Stimulated activated naive CD8-positive, alpha-beta T cell treated with anti-CD3 and anti-CD28 coated beads, Interleukin-15, Interleukin-2, amounts not matched to agents 100 U/mL and 50 U/mL, for 24 hours (primary cell): Measurements from ENCODE around the gene EXOC4.

Experiments
- ATAC-seq: fragments of 150-1000 bp; cut with Tn5 transposase; one replicate; pipeline ENCODE4 v1.10.0; 2021
- DNase-seq: peaks from one replicate; pipeline ENCODE4 v3.0.0; 2021

Gene EXOC4

DNA sequence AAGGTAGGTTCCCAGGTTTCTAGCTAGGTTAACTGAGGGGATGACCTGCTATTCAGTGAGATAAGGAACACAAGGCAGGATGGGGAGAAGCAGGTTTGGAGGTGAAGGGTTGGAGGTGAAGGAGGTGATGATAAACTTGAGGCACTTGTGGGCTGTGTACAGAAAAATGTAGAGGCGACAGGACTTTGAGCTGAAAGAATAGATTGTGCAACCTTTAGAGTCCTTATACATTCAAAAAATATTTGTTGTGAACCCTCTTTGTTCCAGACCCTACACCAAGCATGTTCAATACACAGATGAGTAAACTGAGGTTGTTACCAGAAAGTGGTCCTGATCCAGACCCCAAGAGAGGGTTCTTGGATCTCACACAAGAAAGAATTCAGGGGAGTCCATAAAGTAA is 828.8 kb downstream of the EXOC4 start:
- ATAC-seq (no peak), DNase-seq (no peak)

DNA sequence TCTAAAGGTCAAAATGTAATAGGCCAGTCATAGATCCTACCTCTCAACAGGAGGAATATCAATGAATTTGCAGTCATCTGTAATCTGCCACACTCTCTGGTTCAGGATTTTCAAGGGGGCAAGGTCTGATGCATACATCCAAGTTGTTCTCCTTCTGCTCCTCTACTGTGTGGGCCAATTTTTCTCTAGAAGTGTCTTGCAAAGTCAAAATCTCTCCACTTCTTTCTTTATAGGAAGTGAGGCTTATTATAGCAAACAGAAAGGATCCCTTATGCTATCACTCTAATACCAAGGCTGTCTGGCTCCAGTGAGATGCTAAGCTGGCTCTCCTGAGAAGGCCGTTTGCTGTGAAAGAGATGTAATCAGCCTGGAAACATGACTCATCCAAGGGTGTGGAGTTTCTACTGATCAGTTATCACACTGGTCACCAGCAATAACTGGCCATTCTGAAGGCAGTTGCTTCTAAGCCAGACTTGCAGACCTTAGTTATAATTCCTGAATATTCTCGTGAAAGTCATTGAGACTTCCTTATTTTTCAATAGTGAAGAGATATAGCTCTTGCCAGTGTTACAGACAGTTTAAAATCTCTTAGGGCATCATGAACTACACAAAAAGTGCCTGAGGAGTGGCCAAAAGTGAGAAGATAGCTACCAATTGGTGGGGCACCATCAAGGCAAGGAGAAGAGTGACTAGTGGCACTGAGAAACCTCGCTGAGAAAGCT is 831.0 kb downstream of the EXOC4 start:
- DNase-seq (no peak), ATAC-seq (no peak)

DNA sequence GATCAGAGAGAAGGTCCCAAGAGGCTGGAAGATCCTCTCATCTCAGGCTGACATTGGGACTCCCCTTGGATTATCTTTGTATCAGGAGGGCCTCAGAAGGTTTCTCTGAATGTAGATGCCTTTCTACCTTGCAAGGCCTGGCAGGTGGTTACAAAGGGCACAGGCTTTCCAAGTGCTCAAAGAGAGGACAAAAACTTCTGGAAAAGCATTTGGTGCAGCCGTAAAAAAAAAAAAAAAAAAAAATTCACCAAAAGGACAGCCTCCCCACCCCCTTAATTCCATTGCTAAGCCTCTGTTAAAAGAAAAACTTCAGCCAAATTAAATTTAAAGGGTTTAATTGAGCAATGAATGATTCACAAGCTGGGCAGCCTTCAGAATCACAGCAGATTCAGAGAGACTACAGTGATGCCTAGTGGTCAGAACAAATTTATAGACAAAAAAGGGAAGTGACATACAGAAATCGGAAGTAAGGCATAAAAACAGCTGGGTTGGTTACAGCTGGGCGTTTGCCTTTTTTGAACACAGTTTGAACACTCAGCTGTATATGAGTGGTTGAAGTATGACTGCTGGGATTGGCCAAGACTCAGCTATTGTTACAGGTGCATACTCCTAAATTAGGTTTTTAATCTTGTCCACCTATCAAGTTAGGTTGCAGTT is 831.7 kb downstream of the EXOC4 start:
- no peak for DNase-seq
- ATAC-seq = no peak

DNA sequence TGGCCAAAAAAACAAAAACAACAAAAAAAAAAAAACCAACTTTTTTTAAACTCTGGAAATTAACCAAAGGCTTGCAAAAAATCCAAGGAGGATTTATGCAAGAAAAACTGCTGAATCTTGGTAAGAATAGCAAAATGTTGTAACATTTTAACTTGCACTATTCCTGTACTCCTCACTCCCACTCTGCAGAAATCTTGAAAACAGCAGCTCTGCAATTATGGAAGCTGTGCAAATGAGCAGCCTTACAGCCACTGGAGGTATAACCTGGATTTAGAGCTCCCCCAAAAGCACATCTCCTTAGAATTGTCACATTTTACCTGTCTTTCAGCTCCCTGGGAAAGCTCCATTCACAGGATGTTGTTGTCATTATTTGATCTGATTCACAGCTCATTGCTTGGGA is 832.4 kb downstream of the EXOC4 start:
- DNase-seq (no peak), ATAC-seq (no peak)

DNA sequence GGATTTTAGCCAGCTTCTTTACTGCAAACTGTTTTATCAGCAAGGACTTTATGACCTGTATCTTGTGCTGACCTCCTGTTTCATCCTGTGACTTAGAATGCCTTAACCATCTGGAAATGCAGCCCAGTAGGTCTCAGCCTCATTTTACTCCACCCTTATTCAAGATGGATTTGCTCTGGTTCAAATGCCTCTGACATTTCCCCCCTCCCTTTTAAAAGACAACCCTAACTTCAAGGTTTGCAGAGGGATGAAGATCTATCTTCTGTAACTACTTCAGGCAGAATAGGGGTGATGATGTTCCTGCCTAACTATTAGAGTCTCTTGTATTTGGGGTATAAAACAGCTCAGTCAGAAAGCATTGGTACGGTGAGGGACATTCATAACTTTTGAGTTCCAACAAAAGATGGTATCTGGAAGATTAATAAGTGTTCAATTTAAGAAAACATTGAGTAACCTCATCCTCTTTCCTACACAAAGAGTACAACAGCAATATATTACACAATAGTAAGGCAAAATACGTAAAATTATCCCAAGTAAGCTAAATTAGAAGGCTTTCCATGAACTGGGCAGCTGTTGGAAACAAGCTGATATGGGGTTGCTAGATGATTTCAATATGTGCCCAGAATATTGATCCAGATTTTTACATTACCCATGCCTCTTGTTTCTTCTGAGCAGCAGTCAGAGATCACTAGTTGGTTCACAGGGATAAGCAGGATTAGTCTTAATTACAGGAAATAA is 834.3 kb downstream of the EXOC4 start:
- DNase-seq (no peak), ATAC-seq (no peak)

DNA sequence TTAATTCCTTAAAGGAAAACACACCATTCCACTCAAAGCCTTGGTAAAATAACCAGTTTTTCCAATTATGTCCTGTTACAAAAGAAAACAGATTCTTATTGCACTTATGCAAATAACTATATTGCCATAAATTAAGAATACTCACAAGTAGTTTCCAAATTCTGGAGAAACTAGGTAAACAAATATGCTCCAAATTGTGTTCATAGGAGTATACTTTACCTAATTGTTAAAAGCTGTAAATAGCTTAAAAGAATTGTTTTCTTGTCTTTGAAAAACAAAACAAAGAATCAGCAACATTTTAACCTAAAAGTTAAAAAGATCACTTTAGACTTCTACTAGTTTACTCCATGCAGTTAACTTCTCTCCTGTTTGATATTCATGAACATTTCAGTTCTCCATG is 835.3 kb downstream of the EXOC4 start:
- ATAC-seq = no peak
- no peak for DNase-seq

DNA sequence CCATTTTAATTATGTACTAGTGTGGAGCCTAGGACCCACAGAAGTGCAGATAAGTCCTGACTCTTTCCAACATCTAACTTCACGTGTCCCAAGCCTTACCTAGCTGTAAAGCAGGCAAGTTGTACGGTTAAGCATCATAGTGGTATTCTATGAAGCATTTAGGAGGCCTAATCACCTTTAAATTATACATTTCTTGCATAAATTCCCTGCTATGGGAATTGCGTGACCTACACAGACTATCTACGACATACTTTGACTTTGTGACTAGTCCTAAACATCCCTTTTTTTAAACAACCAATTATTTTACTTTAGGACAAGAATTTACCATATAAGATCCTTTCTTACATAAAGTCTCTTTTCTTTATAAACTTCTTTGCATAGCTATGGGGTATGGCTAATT is 836.6 kb downstream of the EXOC4 start:
- DNase-seq (no peak), ATAC-seq (no peak)

DNA sequence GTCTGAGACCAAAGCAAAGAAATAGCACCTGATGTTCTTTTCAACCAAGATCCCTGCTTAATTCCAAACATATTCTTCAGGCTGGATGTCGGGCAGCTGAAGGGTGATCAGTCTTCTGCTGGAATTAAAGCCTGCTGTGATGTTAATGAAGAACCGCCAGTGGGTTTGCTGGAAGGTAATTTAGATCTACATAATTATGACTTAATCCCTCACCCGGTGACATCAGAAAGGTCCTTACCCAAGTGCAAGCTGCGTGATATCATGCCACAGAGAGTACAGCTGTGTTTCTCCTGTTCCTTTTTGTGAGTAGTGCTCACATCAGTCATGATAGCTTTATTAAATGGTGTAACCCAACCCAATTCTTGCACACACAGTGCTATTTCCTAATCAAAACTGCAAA is 845.2 kb downstream of the EXOC4 start:
- no peak for DNase-seq

DNA sequence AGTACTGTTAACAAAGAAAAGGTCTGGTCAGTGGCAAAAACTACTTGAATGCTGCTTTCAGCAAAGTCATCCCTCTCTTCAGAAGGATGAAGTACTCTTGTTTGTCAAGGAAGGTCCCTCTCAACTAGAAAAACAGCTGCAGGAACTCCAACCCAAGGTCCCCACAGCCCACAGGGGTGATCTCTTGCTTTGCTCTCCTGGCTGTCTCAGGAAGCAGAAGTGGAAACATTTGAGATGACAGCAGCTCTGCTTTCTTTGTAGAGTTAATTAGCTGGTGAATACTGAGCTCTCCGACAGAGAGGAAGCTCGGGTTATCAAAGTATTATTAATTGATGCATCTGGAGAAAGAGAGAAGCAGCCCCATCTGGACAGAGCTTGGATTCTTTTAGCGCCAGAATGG is 848.8 kb downstream of the EXOC4 start:
- DNase-seq = no peak
- no peak for ATAC-seq

More for the DNA sequence above, 845.2 kb downstream of the EXOC4 start:
- ATAC-seq = no peak

DNA sequence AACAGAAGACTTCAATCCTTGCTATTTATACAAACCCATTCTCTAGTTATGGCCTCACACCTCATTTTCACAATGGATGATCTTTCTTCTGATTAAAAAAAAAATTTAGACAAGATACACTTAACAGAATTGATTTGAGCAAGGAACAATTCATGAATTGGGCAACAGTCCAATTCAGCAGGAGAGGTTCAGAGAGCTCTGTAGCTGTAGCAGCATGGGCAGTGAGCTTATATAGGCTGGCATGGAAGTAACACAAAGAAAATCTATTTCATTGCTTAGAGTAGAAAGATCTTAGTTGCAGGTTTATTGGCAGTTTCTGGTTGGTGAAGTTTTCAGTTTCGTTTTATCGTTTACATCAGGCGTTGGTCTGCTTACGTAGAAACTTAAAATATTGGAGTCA is 851.3 kb downstream of the EXOC4 start:
- ATAC-seq = no peak
- DNase-seq = no peak

DNA sequence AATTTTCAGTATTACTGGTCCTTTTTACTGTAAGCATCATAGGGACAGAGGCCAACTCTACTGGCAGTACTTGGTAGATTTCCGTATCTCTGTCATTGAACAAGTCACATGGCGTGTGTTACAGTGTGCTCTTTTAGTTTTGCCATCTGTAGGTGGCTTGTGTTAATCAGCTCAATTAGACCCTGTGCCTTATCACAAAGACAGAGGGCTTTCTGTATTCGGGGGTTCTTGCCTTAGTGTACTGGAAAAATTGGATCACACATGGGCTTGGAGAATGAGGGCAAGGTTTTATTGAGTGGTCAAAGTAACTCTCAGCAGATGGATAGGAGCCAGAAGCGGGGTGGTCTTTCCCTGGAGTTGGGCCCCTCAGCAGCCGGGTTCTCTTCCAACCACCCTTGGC is 853.0 kb downstream of the EXOC4 start:
- ATAC-seq = no peak
- no peak for DNase-seq

DNA sequence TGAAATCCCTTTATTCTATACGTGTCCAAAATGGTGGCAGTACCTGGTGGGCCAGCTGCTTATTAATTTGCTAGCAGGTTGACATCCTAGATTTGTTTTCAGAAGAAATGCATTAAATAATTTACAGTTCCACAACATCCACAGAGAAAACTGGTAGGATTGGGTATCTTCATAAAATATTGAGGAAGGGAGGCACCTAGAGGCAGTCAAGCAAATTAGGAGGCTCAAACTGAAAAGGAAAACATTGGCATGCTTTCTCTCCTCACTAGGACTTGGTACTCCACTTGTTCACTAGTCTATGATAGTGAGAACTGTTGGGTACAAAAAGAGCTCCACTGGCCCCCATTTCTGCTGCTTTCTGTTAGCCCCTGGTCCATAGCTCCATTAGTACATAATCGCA is 855.9 kb downstream of the EXOC4 start:
- DNase-seq (no peak), ATAC-seq (no peak)

DNA sequence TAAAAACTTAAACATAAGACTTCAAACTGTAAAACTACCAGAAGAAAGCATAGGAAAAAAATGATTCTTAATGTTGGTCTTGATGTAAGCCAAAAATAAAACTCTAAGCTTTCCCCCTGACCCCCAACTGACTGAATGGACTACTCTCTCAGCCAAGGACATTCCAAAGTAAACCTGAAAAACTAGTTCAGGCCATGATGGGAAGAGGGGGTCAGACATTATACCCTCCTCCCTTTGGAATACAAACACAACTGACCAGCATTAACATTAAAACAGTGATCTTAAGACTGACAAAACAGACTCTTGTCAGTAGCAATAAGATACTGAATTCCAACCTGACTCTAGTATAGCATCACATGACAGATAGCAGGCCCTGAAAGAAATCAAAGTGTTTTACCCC is 860.8 kb downstream of the EXOC4 start:
- no peak for ATAC-seq

DNA sequence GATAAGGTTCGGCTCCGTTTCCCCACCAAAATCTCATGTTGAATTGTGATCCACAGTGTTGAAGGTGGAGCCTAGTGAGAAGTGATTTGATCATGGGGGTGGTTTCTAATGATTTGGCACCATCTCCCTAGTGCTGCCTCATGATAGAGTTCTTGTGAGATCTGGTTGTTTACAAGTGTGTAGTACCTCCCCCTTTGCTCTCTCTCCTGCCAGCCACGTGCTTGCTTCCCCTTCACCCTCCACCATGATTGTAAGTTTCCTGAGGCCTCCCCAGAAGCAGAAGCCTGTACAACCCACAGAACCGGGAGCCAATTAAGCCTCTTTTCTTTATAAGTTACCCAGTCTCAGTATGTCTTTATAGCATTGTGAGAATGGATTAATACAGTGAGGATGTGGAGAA is 862.1 kb downstream of the EXOC4 start:
- DNase-seq = no peak
- ATAC-seq = no peak

More for the DNA sequence above, 860.8 kb downstream of the EXOC4 start:
- DNase-seq = no peak
